HCT116 (cell line): ENCODE results near the gene COL2A1. TPM values are rescaled to one million over a fixed set of nuclear protein-coding genes. Genes with fewer than 3 reads are reported as not detected.

ENCODE experiments used
- ATAC-seq: fragments of 200-7000 bp; cut with Tn5 transposase; 2 replicates; pipeline ENCODE4 v1.9.1; 2020; ENCODE audit warnings: mild to moderate bottlenecking, moderate library complexity
- BruUV-seq: library from RNA; stranded (reverse); fragments of 400-500 nt; replicated peaks from 2 replicates; lab custom pipeline; 2021; lab: Mats Ljungman, UMichigan
- CTCF ChIA-PET: fragments of 300-600 bp; sonication (Branson Sonifier 250); formaldehyde crosslinking; loops from one replicate; lab custom pipeline; 2021; ENCODE audit warnings: antibody characterized with exemption; lab: Charles Lee
- POLR2A ChIA-PET: fragments of 300-600, 350-600 bp; sonication (Branson Sonifier 250); formaldehyde crosslinking; loops from one replicate; lab custom pipeline; 2021; ENCODE audit warnings: antibody characterized with exemption; lab: Charles Lee
- RAD21 ChIA-PET, 2 experiments: fragments of 300-600 bp; sonication (Branson Sonifier 250); formaldehyde crosslinking; loops; one replicate each; lab custom pipeline; 2023; ENCODE audit warnings: low total read pairs in 2 of 2; ENCODE audit not compliant: uncharacterized antibody in 2 of 2, unreplicated experiment in 2 of 2, low non-redundant PET in 1 of 2; lab: Charles Lee
- DNase-seq: peaks from one replicate; pipeline ENCODE4 v3.0.0-alpha.2; 2010; ENCODE audit warnings: low read depth, low spot score
- H2AFZ ChIP-seq: fragments of 200-600 bp; shearing (Covaris generic), sonication (generic); 2 replicates; pipeline ENCODE4 v1.6.1; 2017; ENCODE audit warnings: low read depth, mixed run types, mixed read lengths, antibody characterized with exemption, low read length; ENCODE audit not compliant: poor library complexity, severe bottlenecking
- H3K27ac ChIP-seq: 2 replicates; pipeline ENCODE4 v1.5.1; 2012; ENCODE audit warnings: low read depth, low read length
- H3K27me3 ChIP-seq: fragments of 200-600 bp; sonication (generic); 2 replicates; pipeline ENCODE4 v1.6.1; 2016; ENCODE audit warnings: mixed run types, low read length, mixed read lengths; ENCODE audit not compliant: insufficient read depth
- H3K36me3 ChIP-seq, 2 experiments: fragments of 200-500 bp in 1 of 2; fragments of 200-600 bp in 1 of 2; sonication (Bioruptor generic) in 1 of 2; sonication (generic) in 1 of 2; 2 replicates each; pipeline versions ENCODE4 v1.5.1 to v1.6.1; 2014 to 2016; ENCODE audit warnings: low read length in 2 of 2, inconsistent platforms in 1 of 2, mixed read lengths in 1 of 2, mixed run types in 1 of 2; ENCODE audit not compliant: insufficient read depth in 2 of 2, control insufficient read depth in 1 of 2
- H3K4me1 ChIP-seq, 2 experiments: fragments of 200-600 bp in 1 of 2; sonication (generic) in 1 of 2; 2 replicates each; pipeline versions ENCODE4 v1.5.1 to v1.6.1; 2012 to 2017; ENCODE audit warnings: low read length in 2 of 2, inconsistent platforms in 1 of 2, mild to moderate bottlenecking in 1 of 2, mixed read lengths in 1 of 2, mixed run types in 1 of 2, moderate library complexity in 1 of 2; ENCODE audit not compliant: insufficient read depth in 2 of 2, control insufficient read depth in 1 of 2
- H3K4me2 ChIP-seq: fragments of 200-600 bp; sonication (generic); 2 replicates; pipeline ENCODE4 v1.6.1; 2017; ENCODE audit warnings: mixed run types, low read length, mixed read lengths
- H3K4me3 ChIP-seq, 2 experiments: fragments of 200-600 bp in 1 of 2; sonication (generic) in 1 of 2; replicated peaks in 1 of 2; 2 replicates each; pipeline ENCODE4 v1.5.1; 2011 to 2016; ENCODE audit warnings: low read length in 2 of 2, control low read depth in 1 of 2, low read depth in 1 of 2, mild to moderate bottlenecking in 1 of 2, mixed read lengths in 1 of 2, mixed run types in 1 of 2
- H3K79me2 ChIP-seq: fragments of 200-600 bp; sonication (generic); 2 replicates; pipeline ENCODE4 v1.6.1; 2017; ENCODE audit warnings: mild to moderate bottlenecking, mixed run types, low read length, moderate library complexity, mixed read lengths; ENCODE audit not compliant: insufficient read depth
- H3K9ac ChIP-seq: fragments of 200-600 bp; sonication (generic); 2 replicates; pipeline ENCODE4 v1.6.1; 2016; ENCODE audit warnings: low read length, mixed read lengths
- H3K9me2 ChIP-seq: fragments of 200-600 bp; sonication (generic), shearing (Covaris generic); 2 replicates; pipeline ENCODE4 v1.6.1; 2017; ENCODE audit warnings: mixed run types, mild to moderate bottlenecking, moderate library complexity; ENCODE audit not compliant: insufficient read depth
- H3K9me3 ChIP-seq, 2 experiments: fragments of 200-500 bp in 1 of 2; fragments of 200-600 bp in 1 of 2; sonication (Bioruptor generic) in 1 of 2; sonication (generic) in 1 of 2; 2 replicates each; pipeline ENCODE4 v1.6.1; 2014 to 2017; ENCODE audit warnings: low read length in 2 of 2, mixed read lengths in 2 of 2, inconsistent platforms in 1 of 2, low read depth in 1 of 2, mild to moderate bottlenecking in 1 of 2, mixed run types in 1 of 2, moderate library complexity in 1 of 2; ENCODE audit not compliant: control insufficient read depth in 1 of 2, insufficient read depth in 1 of 2
- H4K20me1 ChIP-seq: fragments of 200-600 bp; sonication (generic), shearing (Covaris generic); 2 replicates; pipeline ENCODE4 v1.6.1; 2017; ENCODE audit warnings: mixed run types, mild to moderate bottlenecking, moderate library complexity; ENCODE audit not compliant: insufficient read depth
- EGR1 ChIP-seq: IDR thresholded peaks from 2 replicates; pipeline ENCODE4 v1.6.1; 2012; ENCODE audit warnings: low read depth
- ELF1 ChIP-seq: IDR thresholded peaks from 2 replicates; pipeline ENCODE4 v1.6.1; 2012; ENCODE audit warnings: low read depth, borderline replicate concordance
- EZH2 ChIP-seq: fragments of 200-600 bp; sonication (generic); IDR thresholded peaks from 2 replicates; pipeline ENCODE4 v1.6.1; 2017; ENCODE audit warnings: antibody characterized with exemption, mixed run types
- JUND ChIP-seq: IDR thresholded peaks from 2 replicates; pipeline ENCODE4 v1.6.1; 2012
- POLR2A ChIP-seq: IDR thresholded peaks from 2 replicates; pipeline ENCODE4 v1.7.0; 2011; ENCODE audit warnings: borderline replicate concordance; ENCODE audit not compliant: insufficient read depth, insufficient read length; ENCODE audit errors: extremely low read depth
- POLR2AphosphoS5 ChIP-seq: IDR thresholded peaks from 2 replicates; pipeline ENCODE4 v1.6.1; 2011; ENCODE audit warnings: mild to moderate bottlenecking, low read depth, low read length, moderate library complexity
- SIN3A ChIP-seq: IDR thresholded peaks from 2 replicates; pipeline ENCODE4 v1.6.1; 2012; ENCODE audit warnings: low read depth
- SRF ChIP-seq: IDR thresholded peaks from 2 replicates; pipeline ENCODE4 v1.6.1; 2012; ENCODE audit warnings: low read depth
- TCF7L2 ChIP-seq: IDR thresholded peaks from 2 replicates; pipeline ENCODE4 v1.7.0; 2011; ENCODE audit warnings: borderline replicate concordance, inconsistent platforms; ENCODE audit not compliant: insufficient read depth, insufficient read length; ENCODE audit errors: extremely low read depth
- YY1 ChIP-seq: IDR thresholded peaks from 2 replicates; pipeline ENCODE4 v1.6.1; 2011; ENCODE audit warnings: low read length, low read depth, moderate library complexity, mild to moderate bottlenecking; ENCODE audit not compliant: insufficient replicate concordance; ENCODE audit errors: extremely low read depth
- ZNF274 ChIP-seq: fragments of 200-500 bp; sonication (Bioruptor generic); IDR thresholded peaks from 2 replicates; pipeline ENCODE4 v1.6.1; 2014; ENCODE audit warnings: mild to moderate bottlenecking, low read depth, low read length, inconsistent platforms
- intact Hi-C: fragments of 100-400 bp; cut with micrococcal nuclease; formaldehyde crosslinking; loops from 2 replicates; pipeline ENCODE4 v1.10.0; 2022
- total RNA-seq: library from RNA; stranded (reverse); gene quantifications from one replicate; pipeline ENCODE4 v1.2.1, GENCODE V29; 2021; ENCODE audit not compliant: unreplicated experiment
- TF ChIP-seq, protein P1 (sequence below): IDR thresholded peaks from 2 replicates; pipeline ENCODE4 v1.6.1; 2012
- TF ChIP-seq, protein P2 (sequence below): IDR thresholded peaks from 2 replicates; pipeline ENCODE4 v1.6.1; 2012

Gene COL2A1
- total RNA-seq, 1 experiment from 2014 or later = 0.22 TPM

DNA sequence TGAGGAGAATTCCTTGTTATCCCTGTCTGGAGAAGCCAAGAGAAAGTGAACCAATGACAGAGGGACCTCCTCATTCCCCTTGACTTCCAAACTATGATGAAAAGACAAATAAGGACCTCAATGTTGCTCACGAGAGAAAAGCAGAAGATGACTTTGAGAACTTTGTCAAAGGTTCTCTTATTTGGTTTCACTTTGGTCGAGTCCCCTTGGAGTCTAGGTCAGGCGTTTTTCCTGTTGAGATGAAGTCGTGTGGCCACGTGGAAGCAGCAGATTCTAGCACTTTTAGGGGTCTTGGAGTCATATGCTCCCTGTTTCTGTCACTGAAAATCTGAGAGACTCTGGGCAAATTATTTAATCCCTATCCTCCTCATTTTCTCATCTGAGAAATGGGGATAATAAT lies 33.8 kb upstream of the COL2A1 start:
- ATAC-seq = no peak
- no peak overlapping the region for H3K4me3 ChIP-seq
- no peaks in the 10 kb centered on the region for H4K20me1 ChIP-seq
- no peak overlapping the region for H3K9ac ChIP-seq
- ChIA-PET CTCF (no interaction called here), POLR2A (no interaction called here), RAD21 (no interaction called here)
- BruUV-seq = no TSS peak
- no peak overlapping the region for H3K4me2 ChIP-seq
- no peaks in the 10 kb centered on the region for H3K79me2 ChIP-seq
- no peaks in the 10 kb centered on the region for H3K9me3 ChIP-seq
- H3K27ac ChIP-seq = no peak overlapping the region
- intact Hi-C loops = no loop called here
- H2AFZ ChIP-seq = no peak overlapping the region
- H3K36me3 ChIP-seq = peaks cover 0 to 2% of the 10 kb centered on the region in 2 experiments; a peak in 1 of 4 replicates
- no peaks in the 10 kb centered on the region for H3K27me3 ChIP-seq
- H3K9me2 ChIP-seq = no peaks in the 10 kb centered on the region; the same call in 1 of the 2 replicates
- H3K4me1 ChIP-seq = no peaks in the 10 kb centered on the region
- no peak for DNase-seq
- TF ChIP-seq POLR2A (no peak), ELF1 (no peak), SIN3A (no peak), EGR1 (no peak), POLR2AphosphoS5 (no peak), TCF7L2 (no peak), JUND (no peak), SRF (no peak), YY1 (no peak), EZH2 (no peak), ZNF274 (no peak)
- TF ChIP-seq, protein P1, sequence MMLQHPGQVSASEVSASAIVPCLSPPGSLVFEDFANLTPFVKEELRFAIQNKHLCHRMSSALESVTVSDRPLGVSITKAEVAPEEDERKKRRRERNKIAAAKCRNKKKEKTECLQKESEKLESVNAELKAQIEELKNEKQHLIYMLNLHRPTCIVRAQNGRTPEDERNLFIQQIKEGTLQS = no peak
- TF ChIP-seq, protein P2, sequence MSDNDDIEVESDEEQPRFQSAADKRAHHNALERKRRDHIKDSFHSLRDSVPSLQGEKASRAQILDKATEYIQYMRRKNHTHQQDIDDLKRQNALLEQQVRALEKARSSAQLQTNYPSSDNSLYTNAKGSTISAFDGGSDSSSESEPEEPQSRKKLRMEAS = no peak
